Activated T-cell treated with anti-CD3 and anti-CD28 coated beads for 48 hours (primary cell): ENCODE data around the gene ETV3L.
A peak's percentile ranks its signal among the peaks of the same experiment; 100 is the strongest.
"Not testable (repeated sequence)": the region's sequence is repeated elsewhere in the genome, so short reads cannot be mapped to it uniquely, and the experiment has no call there.

Experiments
- DNase-seq: peaks from one replicate; pipeline ENCODE4 v3.0.0-alpha.2; 2020; ENCODE audit warnings: low read depth

ETV3L gene

GRCh38 chr1:157077394-157077793 lies 22.2 kb downstream of the ETV3L start:
- no peak for DNase-seq

GRCh38 chr1:157073944-157074685 lies 25.5 kb downstream of the ETV3L start:
- peak; percentile 22 for DNase-seq

GRCh38 chr1:157069601-157070000 lies 30.0 kb downstream of the ETV3L start:
- DNase-seq = no peak

- DNase-seq = not testable (repeated sequence)
Measured at GRCh38 chr1:157059241-157059640, 40.4 kb downstream of the ETV3L start.

- DNase-seq = no peak
Measured at GRCh38 chr1:157056269-157056668, 43.3 kb downstream of the ETV3L start.

GRCh38 chr1:157055729-157056128 lies 43.9 kb downstream of the ETV3L start:
- not testable (repeated sequence) for DNase-seq

GRCh38 chr1:157050836-157051235 lies 48.8 kb downstream of the ETV3L start:
- DNase-seq = no peak

GRCh38 chr1:157047062-157047410 lies 52.6 kb downstream of the ETV3L start:
- no peak for DNase-seq

GRCh38 chr1:157045250-157046218 lies 54.1 kb downstream of the ETV3L start, which contains the start of gene ARHGEF11:
Gene ARHGEF11, minus strand, starts transcription at chr1:157045742. Its CDS starts 1,412 bp downstream, at chr1:157044330.
- peak; percentile 22 for DNase-seq

GRCh38 chr1:157044326-157044725 lies 55.3 kb downstream of the ETV3L start:
- no peak for DNase-seq

GRCh38 chr1:157043685-157044084 lies 55.9 kb downstream of the ETV3L start:
- DNase-seq = no peak

GRCh38 chr1:157042846-157043245 lies 56.8 kb downstream of the ETV3L start:
- no peak for DNase-seq
